Measurements from ENCODE around the gene GPX7. TPM values are rescaled to one million over a fixed set of nuclear protein-coding genes. Genes with fewer than 3 reads are reported as not detected.

The GPX7 gene
- total RNA-seq, 1 experiment from 2014 or later: not detected

DNA sequence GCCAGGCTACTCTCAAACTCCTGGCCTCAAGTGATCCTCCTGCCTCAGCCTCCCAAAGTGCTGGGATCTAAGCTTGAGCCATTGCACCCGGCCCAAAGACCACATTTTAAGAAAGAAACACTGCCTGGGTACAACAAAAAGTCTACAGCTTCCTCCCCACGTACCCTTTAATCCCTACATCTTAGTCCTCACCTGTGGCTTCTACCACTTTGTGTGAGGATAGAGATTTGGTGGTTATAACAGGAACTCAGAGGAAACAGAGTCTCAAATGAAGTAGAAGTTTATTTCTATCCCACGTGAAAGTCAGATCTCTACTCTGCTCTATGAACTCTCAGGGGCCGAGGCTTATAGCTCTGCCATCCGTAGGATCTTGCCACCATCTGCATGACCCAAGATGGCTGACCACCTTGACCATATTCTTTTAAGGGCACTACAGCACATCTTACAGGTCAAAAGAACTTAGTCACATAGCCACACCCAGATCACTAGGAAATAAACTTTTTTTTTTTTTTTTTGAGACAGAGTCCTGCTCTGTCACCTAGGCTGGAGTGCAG is 13.4 kb downstream of the GPX7 start:
- Mint-ChIP-seq H3K4me3 (ENCODE audit: unreplicated experiment) (no peak overlapping the region), H3K36me3 (ENCODE audit: insufficient read depth, unreplicated experiment) (no peaks in the 10 kb centered on the region), H3K9me3 (ENCODE audit: unreplicated experiment) (no peaks in the 10 kb centered on the region), H3K27ac (ENCODE audit: low read depth, unreplicated experiment) (no peak overlapping the region), H3K4me1 (ENCODE audit: insufficient read depth, unreplicated experiment) (no peaks in the 10 kb centered on the region), H3K27me3 (ENCODE audit: insufficient read depth, unreplicated experiment) (peaks cover 6% of the 10 kb centered on the region)
- intact Hi-C loops (cut with micrococcal nuclease): no loop called here
- BruUV-seq (replicated peaks): no TSS peak
- TF ChIP-seq, protein P1, sequence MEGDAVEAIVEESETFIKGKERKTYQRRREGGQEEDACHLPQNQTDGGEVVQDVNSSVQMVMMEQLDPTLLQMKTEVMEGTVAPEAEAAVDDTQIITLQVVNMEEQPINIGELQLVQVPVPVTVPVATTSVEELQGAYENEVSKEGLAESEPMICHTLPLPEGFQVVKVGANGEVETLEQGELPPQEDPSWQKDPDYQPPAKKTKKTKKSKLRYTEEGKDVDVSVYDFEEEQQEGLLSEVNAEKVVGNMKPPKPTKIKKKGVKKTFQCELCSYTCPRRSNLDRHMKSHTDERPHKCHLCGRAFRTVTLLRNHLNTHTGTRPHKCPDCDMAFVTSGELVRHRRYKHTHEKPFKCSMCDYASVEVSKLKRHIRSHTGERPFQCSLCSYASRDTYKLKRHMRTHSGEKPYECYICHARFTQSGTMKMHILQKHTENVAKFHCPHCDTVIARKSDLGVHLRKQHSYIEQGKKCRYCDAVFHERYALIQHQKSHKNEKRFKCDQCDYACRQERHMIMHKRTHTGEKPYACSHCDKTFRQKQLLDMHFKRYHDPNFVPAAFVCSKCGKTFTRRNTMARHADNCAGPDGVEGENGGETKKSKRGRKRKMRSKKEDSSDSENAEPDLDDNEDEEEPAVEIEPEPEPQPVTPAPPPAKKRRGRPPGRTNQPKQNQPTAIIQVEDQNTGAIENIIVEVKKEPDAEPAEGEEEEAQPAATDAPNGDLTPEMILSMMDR (IDR thresholded peaks at IDR 0.05; ENCODE audit: unreplicated experiment): no peak
- CTCF ChIA-PET: no interaction called here
- POLR2A ChIA-PET: no interaction called here
- DNase-seq (ENCODE audit: unreplicated experiment): no peak

DNA sequence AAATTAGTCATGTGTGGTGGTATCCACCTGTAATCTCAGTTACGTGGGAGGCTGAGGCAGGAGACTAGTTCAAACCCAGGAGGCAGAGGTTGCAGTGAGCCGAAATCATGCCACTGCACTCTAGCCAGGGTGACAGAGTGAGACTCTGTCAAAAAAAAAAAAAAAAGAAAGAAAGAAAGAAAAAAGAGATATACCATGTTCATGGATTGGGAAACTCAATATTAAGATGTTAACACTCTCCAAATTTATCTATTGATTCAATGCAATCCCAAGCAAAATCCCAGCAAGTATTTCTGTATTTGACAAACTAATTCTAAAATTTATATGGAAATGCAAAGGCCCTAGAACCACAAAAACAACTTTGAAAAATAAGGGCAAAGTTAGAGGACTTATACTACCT is 19.8 kb downstream of the GPX7 start:
- Mint-ChIP-seq H3K27ac (ENCODE audit: low read depth, unreplicated experiment) (no peak overlapping the region), H3K4me1 (ENCODE audit: insufficient read depth, unreplicated experiment) (no peaks in the 10 kb centered on the region), H3K36me3 (ENCODE audit: insufficient read depth, unreplicated experiment) (no peaks in the 10 kb centered on the region), H3K9me3 (ENCODE audit: unreplicated experiment) (no peaks in the 10 kb centered on the region), H3K4me3 (ENCODE audit: unreplicated experiment) (no peak overlapping the region), H3K27me3 (ENCODE audit: insufficient read depth, unreplicated experiment) (no peaks in the 10 kb centered on the region)
- ChIA-PET POLR2A (no interaction called here), CTCF (no interaction called here)
- TF ChIP-seq, protein P1 (IDR thresholded peaks at IDR 0.05; ENCODE audit: unreplicated experiment): no peak
- no peak for DNase-seq (ENCODE audit: unreplicated experiment)
- no TSS peak for BruUV-seq (replicated peaks)
- intact Hi-C loops (cut with micrococcal nuclease): no loop called here

DNA sequence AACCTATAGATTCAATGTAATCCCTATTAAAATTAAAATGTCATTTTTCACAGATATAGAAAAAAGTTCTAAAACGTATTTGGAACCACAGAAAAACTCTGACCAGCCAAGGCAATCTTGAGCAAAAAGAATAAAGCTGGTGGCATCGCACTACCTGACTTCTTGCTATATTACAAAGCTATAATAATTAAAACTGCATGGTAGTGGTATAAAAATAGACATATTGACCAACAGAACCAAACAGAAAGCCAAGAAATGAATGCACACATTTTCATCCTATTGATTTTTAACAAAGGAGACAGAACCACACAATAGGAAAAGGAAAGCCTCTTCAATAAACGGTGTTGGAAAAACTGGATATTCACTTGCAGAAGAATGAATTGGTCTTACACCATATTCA is 21.6 kb downstream of the GPX7 start:
- no peak for DNase-seq (ENCODE audit: unreplicated experiment)
- Mint-ChIP-seq H3K27me3 (ENCODE audit: insufficient read depth, unreplicated experiment) (no peaks in the 10 kb centered on the region), H3K36me3 (ENCODE audit: insufficient read depth, unreplicated experiment) (no peaks in the 10 kb centered on the region), H3K27ac (ENCODE audit: low read depth, unreplicated experiment) (no peak overlapping the region), H3K9me3 (ENCODE audit: unreplicated experiment) (no peaks in the 10 kb centered on the region), H3K4me1 (ENCODE audit: insufficient read depth, unreplicated experiment) (no peaks in the 10 kb centered on the region), H3K4me3 (ENCODE audit: unreplicated experiment) (no peak overlapping the region)
- no TSS peak for BruUV-seq (replicated peaks)
- POLR2A ChIA-PET: no interaction called here
- CTCF ChIA-PET: interaction anchor here (0.7 kb wide), 1 partner anchor 48 kb away, joined by 3 read pairs; no protein-coding TSS in a partner anchor
- TF ChIP-seq, protein P1 (IDR thresholded peaks at IDR 0.05; ENCODE audit: unreplicated experiment): no peak
- intact Hi-C loops (cut with micrococcal nuclease): no loop called here

DNA sequence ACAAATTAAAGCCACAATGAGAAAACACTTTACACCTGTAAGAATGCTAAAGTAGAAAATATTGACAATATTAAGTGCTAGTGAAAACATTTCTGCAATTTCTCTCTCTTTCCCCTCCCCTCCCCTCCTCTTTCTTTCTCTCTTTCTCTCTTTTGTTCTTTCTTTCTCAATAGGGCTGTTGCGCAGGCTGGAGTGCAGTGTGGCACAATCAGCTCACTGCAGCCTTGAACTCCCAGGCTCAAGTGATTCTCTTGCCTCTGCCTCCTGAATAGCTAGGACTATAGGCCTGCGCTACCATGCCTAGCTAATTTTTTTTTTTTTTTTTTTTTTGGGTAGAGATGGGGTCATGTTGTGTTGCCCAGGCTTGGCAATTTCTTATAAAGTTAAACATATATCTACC is 24.9 kb downstream of the GPX7 start:
- TF ChIP-seq, protein P1 (IDR thresholded peaks at IDR 0.05; ENCODE audit: unreplicated experiment): no peak
- no peaks in the 10 kb centered on the region for H3K36me3 Mint-ChIP-seq (ENCODE audit: insufficient read depth, unreplicated experiment)
- intact Hi-C loops (cut with micrococcal nuclease): no loop called here
- no peaks in the 10 kb centered on the region for H3K9me3 Mint-ChIP-seq (ENCODE audit: unreplicated experiment)
- BruUV-seq (replicated peaks): no TSS peak
- CTCF ChIA-PET: interaction anchor here (0.6 to 1.0 kb wide), 2 partner anchors 19 to 25 kb away, joined by 3 read pairs; no protein-coding TSS in a partner anchor
- no peaks in the 10 kb centered on the region for H3K27me3 Mint-ChIP-seq (ENCODE audit: insufficient read depth, unreplicated experiment)
- H3K4me3 Mint-ChIP-seq (ENCODE audit: unreplicated experiment): no peak overlapping the region
- DNase-seq (ENCODE audit: unreplicated experiment): no peak
- POLR2A ChIA-PET: no interaction called here
- no peaks in the 10 kb centered on the region for H3K4me1 Mint-ChIP-seq (ENCODE audit: insufficient read depth, unreplicated experiment)
- no peak overlapping the region for H3K27ac Mint-ChIP-seq (ENCODE audit: low read depth, unreplicated experiment)

Measured in MCF 10A (cell line).